ENCODE results near the gene ARHGAP40. TPM values are rescaled to one million over a fixed set of nuclear protein-coding genes. Genes with fewer than 3 reads are reported as not detected.

Gene ARHGAP40
- total and polyA plus RNA-seq, 9 of the 15 experiments (the other 6 are each of a cell fraction or from before 2014, with no cell fraction given): not detected

GRCh38 chr20:38617011-38617829 is 15.6 kb downstream of the ARHGAP40 start:
- ChIA-PET CTCF (ENCODE audit: low intra/inter-chr PET ratio) (no interaction called here), POLR2A (interaction anchor here (1.4 to 2.0 kb wide), 2 partner anchors 12 to 96 kb away, joined by 3 to 4 read pairs; no protein-coding TSS in a partner anchor)
- intact Hi-C loops (cut with micrococcal nuclease): no loop called here
- 2% methylated on average over 16 of the region's 16 CpGs for WGBS (ENCODE audit: insufficient coverage, low coverage, missing lambda C conversion rate)
- Histone ChIP-seq H3K4me1 (replicated peaks in 1 of 2; ENCODE audit: control insufficient read depth in 2 of 2, insufficient read depth in 2 of 2, low read length in 2 of 2) (no peaks in the 10 kb centered on the region), H3K27me3 (ENCODE audit: control insufficient read depth in 2 of 2, insufficient read depth in 2 of 2, low read length in 2 of 2) (peaks cover 68 to 78% of the 10 kb centered on the region in 2 experiments), H3K9me3 (replicated peaks; ENCODE audit: control insufficient read depth, insufficient read depth, low read depth, low read length) (no peaks in the 10 kb centered on the region), H3K9ac (ENCODE audit: insufficient read depth in 1 of 2, low read depth in 2 of 2, low read length in 2 of 2) (no peak overlapping the region), H3K36me3 (ENCODE audit: control insufficient read depth, insufficient read depth, low read length) (no peaks in the 10 kb centered on the region), H3K4me3 (no peak overlapping the region), H3K79me2 (ENCODE audit: control insufficient read depth, insufficient read depth, low read length) (no peaks in the 10 kb centered on the region), H3K27ac (ENCODE audit: extremely low read depth, low read depth, low read length) (no peak overlapping the region), H3K9me1 (ENCODE audit: control insufficient read depth, insufficient read depth, low read length) (no peaks in the 10 kb centered on the region), H2AFZ (ENCODE audit: low read depth, low read length) (no peak overlapping the region), H4K20me1 (replicated peaks; ENCODE audit: control insufficient read depth, insufficient read depth, low read length) (peaks cover 4% of the 10 kb centered on the region; the same call in 1 of the 2 replicates), H3K4me2 (ENCODE audit: insufficient read depth, low read length) (no peak overlapping the region)
- DNase-seq (ENCODE audit: extremely low read depth in 1 of 4, low spot score in 3 of 4) (no peak), FAIRE-seq (no peak), ATAC-seq (no peak)
- in situ Hi-C loops (cut with MboI): no loop called here
- TF ChIP-seq SP2 (IDR thresholded peaks at IDR 0.05; ENCODE audit: extremely low read depth, low read depth, low read length, poor library complexity, severe bottlenecking) (no peak), ZFP1 (CRISPR knock-in tag; IDR thresholded peaks at IDR 0.05) (no peak), EGR1 (conservative IDR thresholded peaks at IDR 0.05) (no peak), CBX1 (IDR thresholded peaks at IDR 0.05; ENCODE audit: low read depth) (no peak), SETDB1 (IDR thresholded peaks at IDR 0.05; ENCODE audit: low read length) (no peak), SNRNP70 (optimal IDR thresholded peaks at IDR 0.05; ENCODE audit: low read depth, low read length) (no peak), ZKSCAN3 (CRISPR knock-in tag; IDR thresholded peaks at IDR 0.05) (no peak)
- TF ChIP-seq, protein P1, sequence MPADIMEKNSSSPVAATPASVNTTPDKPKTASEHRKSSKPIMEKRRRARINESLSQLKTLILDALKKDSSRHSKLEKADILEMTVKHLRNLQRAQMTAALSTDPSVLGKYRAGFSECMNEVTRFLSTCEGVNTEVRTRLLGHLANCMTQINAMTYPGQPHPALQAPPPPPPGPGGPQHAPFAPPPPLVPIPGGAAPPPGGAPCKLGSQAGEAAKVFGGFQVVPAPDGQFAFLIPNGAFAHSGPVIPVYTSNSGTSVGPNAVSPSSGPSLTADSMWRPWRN (IDR thresholded peaks at IDR 0.05; ENCODE audit: low read depth): no peak
- TF ChIP-seq, protein P2, sequence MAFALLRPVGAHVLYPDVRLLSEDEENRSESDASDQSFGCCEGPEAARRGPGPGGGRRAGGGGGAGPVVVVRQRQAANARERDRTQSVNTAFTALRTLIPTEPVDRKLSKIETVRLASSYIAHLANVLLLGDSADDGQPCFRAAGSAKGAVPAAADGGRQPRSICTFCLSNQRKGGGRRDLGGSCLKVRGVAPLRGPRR (CRISPR knock-in tag; IDR thresholded peaks at IDR 0.05): no peak
- BruUV-seq (replicated peaks): no TSS peak

Measured in K562 (cell line).